Measurements from ENCODE around the gene AP1G1. TPM values are rescaled to one million over a fixed set of nuclear protein-coding genes. Genes with fewer than 3 reads are reported as not detected.

Gene AP1G1
- total RNA-seq, 1 experiment from 2014 or later: 79.2 TPM

DNA sequence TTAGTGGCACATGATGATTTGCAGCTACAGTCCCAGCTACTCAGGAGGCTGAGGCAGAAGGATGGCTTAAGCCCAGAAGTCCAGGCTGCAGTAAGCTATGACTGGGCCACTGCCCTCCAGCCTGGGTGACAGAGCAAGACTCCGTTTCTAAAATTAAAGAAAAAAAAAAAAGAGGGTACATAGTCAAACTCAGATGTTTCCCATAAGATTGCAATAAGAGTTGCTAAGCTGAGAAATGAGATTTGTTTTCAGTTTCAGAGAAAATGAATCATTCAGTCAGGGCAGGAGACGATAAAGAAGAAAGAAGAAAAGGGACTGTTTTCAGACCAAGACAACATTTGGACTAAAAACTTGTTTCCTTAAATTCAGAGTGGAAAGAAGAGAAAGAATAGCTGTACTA lies 54.0 kb downstream of the AP1G1 start:
- Histone ChIP-seq H4K20me1 (ENCODE audit: control insufficient read depth, insufficient read depth, insufficient read length) (no peaks in the 10 kb centered on the region), H3K23me2 (ENCODE audit: insufficient read length, low read depth, low read length, poor library complexity, severe bottlenecking) (no peaks in the 10 kb centered on the region), H3K18ac (ENCODE audit: insufficient read length, low read depth, low read length) (no peak overlapping the region), H2BK15ac (ENCODE audit: low read depth, low read length) (no peak overlapping the region), H2BK12ac (ENCODE audit: insufficient read length, low read depth, low read length) (no peak overlapping the region), H3K4me2 (ENCODE audit: insufficient read depth, insufficient read length, low read length) (no peak overlapping the region), H3K4ac (ENCODE audit: low read depth, low read length) (no peak overlapping the region), H3K79me2 (ENCODE audit: insufficient read depth, low read length) (no peaks in the 10 kb centered on the region), H3K14ac (ENCODE audit: insufficient read depth, low read length) (no peak overlapping the region), H3K27ac (ENCODE audit: insufficient read length, low read depth, low read length) (no peak overlapping the region), H2AFZ (ENCODE audit: low read length) (no peak overlapping the region), H3K23ac (ENCODE audit: insufficient read length, low read depth, low read length) (no peak overlapping the region), H2BK120ac (ENCODE audit: low read depth, low read length, poor library complexity, severe bottlenecking) (no peak overlapping the region), H3K4me1 (ENCODE audit: insufficient read depth, low read length) (no peaks in the 10 kb centered on the region), H2BK5ac (ENCODE audit: insufficient read length, low read length) (no peak overlapping the region), H2AK5ac (ENCODE audit: insufficient read length, low read length) (no peak overlapping the region), H3K79me1 (ENCODE audit: insufficient read depth, low read depth, low read length, poor library complexity, severe bottlenecking) (no peaks in the 10 kb centered on the region), H3K9ac (ENCODE audit: extremely low read depth, insufficient read length, low read length) (no peak overlapping the region), H4K91ac (ENCODE audit: insufficient read length, low read depth, low read length) (no peak overlapping the region), H4K8ac (replicated peaks; ENCODE audit: insufficient read length, low read depth, low read length) (no peak overlapping the region), H4K5ac (ENCODE audit: insufficient read length, low read depth, low read length) (no peak overlapping the region), H2BK20ac (ENCODE audit: low read depth, low read length, poor library complexity, severe bottlenecking) (no peak overlapping the region), H3T11ph (ENCODE audit: low read length) (no peak overlapping the region), H3K27me3 (ENCODE audit: insufficient read depth, low read length) (no peaks in the 10 kb centered on the region), H3K56ac (ENCODE audit: insufficient read length, low read depth, low read length) (no peak overlapping the region), H3K9me3 (ENCODE audit: control insufficient read depth, low read depth, low read length) (no peaks in the 10 kb centered on the region)
- no peak overlapping the region for H3K4me3 Mint-ChIP-seq
- no peaks in the 10 kb centered on the region for H3K27me3 Mint-ChIP-seq (ENCODE audit: low read depth)
- no peaks in the 10 kb centered on the region for H3K4me1 Mint-ChIP-seq
- peaks cover 23 to 69% (median 58%) of the 10 kb centered on the region in 3 experiments for H3K36me3 Mint-ChIP-seq (ENCODE audit: insufficient read depth in 1 of 3, low read depth in 3 of 3)
- H3K9me3 Mint-ChIP-seq: no peaks in the 10 kb centered on the region
- no peak overlapping the region for H3K27ac Mint-ChIP-seq
- DNase-seq: no peak
- no CpG with 5 or more reads among the region's 2 CpGs for WGBS (ENCODE audit: extremely low coverage, insufficient read length, low lambda C conversion rate)
- TF ChIP-seq CTCF (conservative IDR thresholded peaks at IDR 0.05): no peak

All from H9 (cell line).